H1 (cell line): Measurements from ENCODE around the gene CACNB4. TPM values are rescaled to one million over a fixed set of nuclear protein-coding genes. Genes with fewer than 3 reads are reported as not detected.

Experiments
- CTCF ChIA-PET: fragments of 300-600 bp; sonication (Branson Sonifier 250); formaldehyde crosslinking; loops from one replicate; lab custom pipeline; 2021; ENCODE audit not compliant: partially characterized antibody; lab: Charles Lee
- POLR2A ChIA-PET: fragments of 300-600 bp; sonication (Branson Sonifier 250); formaldehyde crosslinking; loops from one replicate; lab custom pipeline; 2021; ENCODE audit warnings: inconsistent platforms; ENCODE audit not compliant: partially characterized antibody; lab: Charles Lee
- DNase-seq, 2 experiments: peaks; one replicate each; pipeline versions ENCODE4 v3.0.0 to v3.0.0-alpha.2; 2010 to 2022; ENCODE audit warnings: low spot score in 2 of 2, low read depth in 1 of 2, mixed read lengths in 1 of 2
- FAIRE-seq: peaks from 2 replicates; lab custom pipeline; 2011; peaks lifted over from hg19 to GRCh38; lab: Jason Lieb, UNC
- H2AFZ ChIP-seq: 2 replicates; pipeline ENCODE4 v1.8.1; 2012; ENCODE audit warnings: low read length, inconsistent platforms
- H2AK5ac ChIP-seq: 2 replicates; pipeline ENCODE4 v1.6.1; 2013; ENCODE audit warnings: low read depth, low read length
- H2BK120ac ChIP-seq: replicated peaks from 2 replicates; pipeline ENCODE3; 2013; ENCODE audit warnings: low read depth, low read length, inconsistent platforms
- H2BK12ac ChIP-seq: 2 replicates; pipeline ENCODE4 v1.6.1; 2013; ENCODE audit warnings: low read depth, low read length
- H2BK15ac ChIP-seq: 2 replicates; pipeline ENCODE4 v1.6.1; 2013; ENCODE audit warnings: low read length
- H2BK20ac ChIP-seq: 2 replicates; pipeline ENCODE4 v1.6.1; 2013; ENCODE audit warnings: low read length
- H2BK5ac ChIP-seq: 2 replicates; pipeline ENCODE4 v1.6.1; 2013; ENCODE audit warnings: low read depth, low read length
- H3K14ac ChIP-seq: 2 replicates; pipeline ENCODE4 v1.6.1; 2013; ENCODE audit warnings: inconsistent platforms; ENCODE audit not compliant: insufficient read length
- H3K18ac ChIP-seq: 2 replicates; pipeline ENCODE4 v1.6.1; 2013; ENCODE audit warnings: low read length; ENCODE audit errors: extremely low read depth
- H3K23ac ChIP-seq: 2 replicates; pipeline ENCODE4 v1.6.1; 2013; ENCODE audit warnings: inconsistent platforms; ENCODE audit not compliant: insufficient read length
- H3K23me2 ChIP-seq: 2 replicates; pipeline ENCODE4 v1.6.1; 2013; ENCODE audit warnings: low read depth, low read length
- H3K27ac ChIP-seq: 2 replicates; pipeline ENCODE4 v1.6.1; 2011; ENCODE audit warnings: low read depth, low read length, inconsistent platforms
- H3K27me3 ChIP-seq, 4 experiments: replicated peaks in 1 of 4; 1 replicate in 1 of 4; 2 replicates in 3 of 4; pipeline versions ENCODE4 v1.6.1 to v1.8.1; 2011 to 2013; ENCODE audit warnings: low read length in 3 of 4, mild to moderate bottlenecking in 3 of 4, inconsistent platforms in 2 of 4, mixed read lengths in 2 of 4, moderate library complexity in 1 of 4; ENCODE audit not compliant: control insufficient read depth in 3 of 4, insufficient read depth in 3 of 4; ENCODE audit errors: extremely low read depth in 1 of 4
- H3K36me3 ChIP-seq, 4 experiments: 2 replicates each; pipeline versions ENCODE4 v1.6.1 to v1.8.1; 2011 to 2013; ENCODE audit warnings: mild to moderate bottlenecking in 4 of 4, low read length in 3 of 4, moderate library complexity in 2 of 4, control low read depth in 1 of 4, inconsistent platforms in 1 of 4; ENCODE audit not compliant: insufficient read depth in 4 of 4, control insufficient read depth in 2 of 4
- H3K4ac ChIP-seq: replicated peaks from 2 replicates; pipeline ENCODE3; 2013; ENCODE audit warnings: low read length, low read depth, mixed read lengths, inconsistent platforms; ENCODE audit not compliant: insufficient read length
- H3K4me1 ChIP-seq, 4 experiments: replicated peaks in 1 of 4; 1 replicate in 1 of 4; 2 replicates in 3 of 4; pipeline versions ENCODE4 v1.6.1 to v1.8.1; 2011 to 2013; ENCODE audit warnings: low read length in 3 of 4, inconsistent platforms in 2 of 4, mixed read lengths in 1 of 4; ENCODE audit not compliant: insufficient read depth in 4 of 4, control insufficient read depth in 3 of 4
- H3K4me2 ChIP-seq, 2 experiments: 2 replicates each; pipeline versions ENCODE4 v1.6.1 to v1.8.1; 2011 to 2013; ENCODE audit warnings: low read depth in 2 of 2, low read length in 2 of 2, control low read depth in 1 of 2, inconsistent platforms in 1 of 2, mild to moderate bottlenecking in 1 of 2; ENCODE audit not compliant: insufficient read depth in 1 of 2
- H3K4me3 ChIP-seq, 4 experiments: fragments of 200-600, 300-600 bp in 1 of 4; sonication (generic), shearing (Covaris generic), sonication (Bioruptor Twin) in 1 of 4; 2 replicates each; pipeline versions ENCODE4 v1.5.1 to v1.8.1; 2011 to 2016; ENCODE audit warnings: low read length in 4 of 4, low read depth in 3 of 4, control low read depth in 2 of 4, inconsistent platforms in 2 of 4, mild to moderate bottlenecking in 2 of 4, mixed read lengths in 1 of 4, moderate library complexity in 1 of 4; ENCODE audit not compliant: insufficient read depth in 2 of 4; ENCODE audit errors: extremely low read depth in 1 of 4
- H3K56ac ChIP-seq: replicated peaks from 2 replicates; pipeline ENCODE3; 2013; ENCODE audit warnings: low read depth, mild to moderate bottlenecking, mixed read lengths, low read length, inconsistent platforms; ENCODE audit not compliant: insufficient read length
- H3K79me1 ChIP-seq: 2 replicates; pipeline ENCODE4 v1.6.1; 2013; ENCODE audit warnings: low read depth, low read length, control low read depth
- H3K79me2 ChIP-seq, 2 experiments: 2 replicates each; pipeline versions ENCODE4 v1.6.1 to v1.8.1; 2012 to 2013; ENCODE audit warnings: low read length in 2 of 2, mild to moderate bottlenecking in 2 of 2, inconsistent platforms in 1 of 2; ENCODE audit not compliant: insufficient read depth in 2 of 2, control insufficient read depth in 1 of 2
- H3K9ac ChIP-seq, 4 experiments: replicated peaks in 1 of 4; 1 replicate in 1 of 4; 2 replicates in 3 of 4; pipeline versions ENCODE4 v1.6.1 to v1.8.1; 2011 to 2013; ENCODE audit warnings: low read depth in 3 of 4, low read length in 3 of 4, control low read depth in 2 of 4, mild to moderate bottlenecking in 2 of 4, moderate library complexity in 2 of 4, inconsistent platforms in 1 of 4; ENCODE audit errors: extremely low read depth in 1 of 4
- H3K9me3 ChIP-seq, 2 experiments: 2 replicates each; pipeline versions ENCODE4 v1.6.1 to v1.8.1; 2012 to 2013; ENCODE audit warnings: mild to moderate bottlenecking in 2 of 2, moderate library complexity in 2 of 2, control low read depth in 1 of 2, inconsistent platforms in 1 of 2, low read depth in 1 of 2, low read length in 1 of 2, mixed read lengths in 1 of 2; ENCODE audit not compliant: insufficient read depth in 2 of 2
- H4K20me1 ChIP-seq, 2 experiments: replicated peaks in 1 of 2; 2 replicates each; pipeline versions ENCODE3 to v1.8.1; 2011 to 2013; ENCODE audit warnings: inconsistent platforms in 2 of 2, low read length in 2 of 2, mild to moderate bottlenecking in 1 of 2; ENCODE audit not compliant: insufficient read depth in 2 of 2, control insufficient read depth in 1 of 2
- H4K5ac ChIP-seq: 2 replicates; pipeline ENCODE4 v1.6.1; 2013; ENCODE audit warnings: low read length, low read depth, mixed read lengths, inconsistent platforms; ENCODE audit not compliant: insufficient read length
- H4K8ac ChIP-seq: 2 replicates; pipeline ENCODE4 v1.8.0; 2013; ENCODE audit warnings: mild to moderate bottlenecking, moderate library complexity, low read length, inconsistent platforms; ENCODE audit not compliant: insufficient read depth; ENCODE audit errors: extremely low read depth
- H4K91ac ChIP-seq: replicated peaks from 2 replicates; pipeline ENCODE3; 2013; ENCODE audit warnings: low read length, mixed read lengths, inconsistent platforms; ENCODE audit not compliant: insufficient read length
- BCL11A ChIP-seq, 2 experiments: IDR thresholded peaks; one replicate each; pipeline ENCODE4 v1.6.1; 2011; ENCODE audit warnings: low read depth in 2 of 2, low read length in 2 of 2, mild to moderate bottlenecking in 2 of 2
- CHD1 ChIP-seq: IDR thresholded peaks from 2 replicates; pipeline ENCODE4 v1.6.1; 2012; ENCODE audit warnings: low read depth, low read length, improper control_type of control experiment
- EP300 ChIP-seq, 2 experiments: IDR thresholded peaks; 1 replicate in 1 of 2; 2 replicates in 1 of 2; pipeline ENCODE4 v1.6.1; 2011 to 2012; ENCODE audit warnings: low read depth in 2 of 2, low read length in 2 of 2, mild to moderate bottlenecking in 2 of 2, borderline replicate concordance in 1 of 2, inconsistent platforms in 1 of 2, moderate library complexity in 1 of 2
- GTF2F1 ChIP-seq: IDR thresholded peaks from 2 replicates; pipeline ENCODE4 v1.6.1; 2012; ENCODE audit warnings: low read depth, low read length, improper control_type of control experiment, borderline replicate concordance
- POLR2A ChIP-seq, 2 experiments: IDR thresholded peaks; 1 replicate in 1 of 2; 2 replicates in 1 of 2; pipeline ENCODE4 v1.6.1; 2011; ENCODE audit warnings: low read depth in 2 of 2, low read length in 2 of 2, mild to moderate bottlenecking in 2 of 2; ENCODE audit errors: control extremely low read depth in 1 of 2
- POU5F1 ChIP-seq: IDR thresholded peaks from 2 replicates; pipeline ENCODE4 v1.6.1; 2011; ENCODE audit warnings: low read depth, mild to moderate bottlenecking, low read length, moderate library complexity
- RAD21 ChIP-seq, 2 experiments: IDR thresholded peaks in 1 of 2; conservative IDR thresholded peaks in 1 of 2; 2 replicates each; pipeline ENCODE4 v1.6.1; 2011; ENCODE audit warnings: low read depth in 2 of 2, low read length in 2 of 2, improper control_type of control experiment in 1 of 2, inconsistent platforms in 1 of 2, mild to moderate bottlenecking in 1 of 2, moderate library complexity in 1 of 2
- SAP30 ChIP-seq: fragments of 300-600 bp; sonication (generic); IDR thresholded peaks from 2 replicates; pipeline ENCODE4 v1.7.1; 2012; ENCODE audit warnings: low read length, moderate library complexity, mild to moderate bottlenecking, inconsistent platforms; ENCODE audit not compliant: insufficient read depth, insufficient replicate concordance
- SIRT6 ChIP-seq: IDR thresholded peaks from one replicate; pipeline ENCODE4 v1.7.1; 2012; ENCODE audit warnings: low read length, inconsistent platforms
- SIX5 ChIP-seq: IDR thresholded peaks from 2 replicates; pipeline ENCODE4 v1.6.1; 2011; ENCODE audit warnings: mild to moderate bottlenecking, low read depth, low read length
- SRF ChIP-seq: IDR thresholded peaks from 2 replicates; pipeline ENCODE4 v1.6.1; 2011; ENCODE audit warnings: mild to moderate bottlenecking, low read depth, low read length, moderate library complexity
- TAF1 ChIP-seq: IDR thresholded peaks from 2 replicates; pipeline ENCODE4 v1.6.1; 2011; ENCODE audit warnings: mild to moderate bottlenecking, low read depth, low read length
- TEAD4 ChIP-seq: IDR thresholded peaks from 2 replicates; pipeline ENCODE4 v1.6.1; 2012; ENCODE audit warnings: low read depth, low read length, inconsistent platforms, mixed read lengths
- WGBS, 2 experiments: shearing (Covaris generic) in 1 of 2; methylation state at CpG; one replicate each; pipeline versions ENCODE4 v1.1.6 to v1.1.7; 2013 to 2015; ENCODE audit warnings: low lambda C conversion rate in 2 of 2, mixed read lengths in 2 of 2, inconsistent platforms in 1 of 2, low coverage in 1 of 2, missing lambda C conversion rate in 1 of 2; ENCODE audit not compliant: insufficient replicate concordance in 2 of 2, insufficient coverage in 1 of 2, insufficient read length in 1 of 2; ENCODE audit errors: extremely low coverage in 1 of 2, missing lambda C conversion rate in 1 of 2; 5-methylcytosine and 5-hydroxymethylcytosine counted together
- polyA plus RNA-seq, 7 experiments: library from polyadenylated mRNA; depleted of rRNA in 3 of 7; stranded (reverse) in 5 of 7; unstranded in 2 of 7; fragments of >200 nt in 5 of 7; fragments of 200-250 nt in 2 of 7; gene quantifications; 1 replicate in 5 of 7; 2 replicates in 1 of 7; 4 replicates in 1 of 7; pipeline versions ENCODE4 v1.2.1 to v1.2.3, GENCODE V29; 2011 to 2013; ENCODE audit warnings: missing spikeins in 2 of 7, mixed read lengths in 2 of 7
- total RNA-seq: library from RNA; stranded (reverse); fragmentation: NEBNext Ultra II Directional; extraction: Animal tissue kit (Norgen Biotek cat#: 25700); gene quantifications from 2 replicates; pipeline ENCODE4 v1.2.1, GENCODE V29; 2021
- TF ChIP-seq, protein P1 (sequence below): IDR thresholded peaks from 2 replicates; pipeline ENCODE4 v1.6.1; 2011; ENCODE audit warnings: low read length, improper control_type of control experiment

Gene CACNB4
- total and polyA plus RNA-seq, 2 of the 8 experiments (the other 6 are each of a cell fraction or from before 2014, with no cell fraction given): 2.0 to 4.0 TPM

DNA sequence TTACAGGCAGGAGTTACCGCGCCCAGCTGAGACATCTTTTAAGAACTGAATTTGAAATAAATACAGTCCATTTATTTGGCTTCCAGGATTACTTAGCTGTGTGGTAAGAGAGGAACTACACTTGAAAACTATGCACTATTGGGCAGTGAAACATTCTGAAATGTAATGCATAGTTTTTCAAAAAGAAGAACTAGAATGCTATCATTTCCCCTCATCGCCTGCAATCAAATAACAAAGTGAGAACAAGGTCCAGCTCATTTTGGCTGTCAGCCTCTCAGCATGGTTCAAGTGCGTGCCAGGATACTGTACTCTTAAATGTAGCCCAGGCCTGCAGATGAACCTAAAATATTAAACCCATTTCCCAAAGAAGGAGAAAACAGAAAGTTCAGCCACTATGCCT, 194.0 kb downstream of the CACNB4 start:
- no peak overlapping the region for H3K9ac ChIP-seq
- no peak overlapping the region for H2AFZ ChIP-seq
- no peak for FAIRE-seq
- no peak overlapping the region for H2BK15ac ChIP-seq
- no peaks in the 10 kb centered on the region for H3K23me2 ChIP-seq
- ChIA-PET POLR2A (no interaction called here), CTCF (interaction anchor here (0.5 to 1.0 kb wide), 2 partner anchors 120 to 122 kb away, joined by 3 read pairs; no protein-coding TSS in a partner anchor)
- no peaks in the 10 kb centered on the region for H3K79me2 ChIP-seq
- H2AK5ac ChIP-seq: no peak overlapping the region
- H3K27me3 ChIP-seq: no peaks in the 10 kb centered on the region
- H3K79me1 ChIP-seq: no peaks in the 10 kb centered on the region
- H3K4ac ChIP-seq: no peak overlapping the region
- H2BK5ac ChIP-seq: no peak overlapping the region
- H3K9me3 ChIP-seq: no peaks in the 10 kb centered on the region
- no peak overlapping the region for H3K14ac ChIP-seq
- no peak for DNase-seq
- H4K91ac ChIP-seq: no peak overlapping the region
- H2BK120ac ChIP-seq: no peak overlapping the region
- 94% methylated on average over 4 of the region's 4 CpGs; no CpG with 5 or more reads in 1 of the 2 experiments for WGBS, 2 experiments
- H4K5ac ChIP-seq: no peak overlapping the region
- no peak overlapping the region for H3K4me3 ChIP-seq
- no peak overlapping the region for H3K4me2 ChIP-seq
- H2BK12ac ChIP-seq: no peak overlapping the region
- H3K23ac ChIP-seq: no peak overlapping the region
- H4K8ac ChIP-seq: no peak overlapping the region
- no peaks in the 10 kb centered on the region for H4K20me1 ChIP-seq
- no peaks in the 10 kb centered on the region for H3K36me3 ChIP-seq
- no peak overlapping the region for H3K18ac ChIP-seq
- no peak overlapping the region for H3K27ac ChIP-seq
- no peak overlapping the region for H2BK20ac ChIP-seq
- no peak overlapping the region for H3K56ac ChIP-seq
- H3K4me1 ChIP-seq: peaks cover 0 to 6% (median 2%) of the 10 kb centered on the region in 4 experiments; a peak in 4 of 7 replicates
- no peak for TF ChIP-seq EP300 (IDR thresholded peaks at IDR 0.05; ENCODE audit: borderline replicate concordance in 1 of 2, low read depth in 2 of 2, low read length in 2 of 2)
- no peak for TF ChIP-seq GTF2F1
- no peak for TF ChIP-seq SIX5
- TF ChIP-seq POU5F1: no peak
- TF ChIP-seq TEAD4: no peak
- TF ChIP-seq SRF: no peak
- TF ChIP-seq, protein P1, sequence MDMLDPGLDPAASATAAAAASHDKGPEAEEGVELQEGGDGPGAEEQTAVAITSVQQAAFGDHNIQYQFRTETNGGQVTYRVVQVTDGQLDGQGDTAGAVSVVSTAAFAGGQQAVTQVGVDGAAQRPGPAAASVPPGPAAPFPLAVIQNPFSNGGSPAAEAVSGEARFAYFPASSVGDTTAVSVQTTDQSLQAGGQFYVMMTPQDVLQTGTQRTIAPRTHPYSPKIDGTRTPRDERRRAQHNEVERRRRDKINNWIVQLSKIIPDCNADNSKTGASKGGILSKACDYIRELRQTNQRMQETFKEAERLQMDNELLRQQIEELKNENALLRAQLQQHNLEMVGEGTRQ: no peak
- no peak for TF ChIP-seq CHD1
- TF ChIP-seq BCL11A (IDR thresholded peaks at IDR 0.05; ENCODE audit: low read depth in 2 of 2, low read length in 2 of 2): no peak
- no peak for TF ChIP-seq POLR2A (IDR thresholded peaks at IDR 0.05; ENCODE audit: control extremely low read depth in 1 of 2, low read depth in 2 of 2, low read length in 2 of 2)
- no peak for TF ChIP-seq RAD21 (IDR thresholded peaks at IDR 0.05 in 1 of 2, conservative IDR thresholded peaks at IDR 0.05 in 1 of 2; ENCODE audit: low read depth in 2 of 2, low read length in 2 of 2)
- no peak for TF ChIP-seq SIRT6
- no peak for TF ChIP-seq TAF1
- TF ChIP-seq SAP30: no peak
